Measurements from ENCODE around the gene MYCN. TPM values are rescaled to one million over a fixed set of nuclear protein-coding genes. Genes with fewer than 3 reads are reported as not detected.

MYCN gene
- total and polyA plus RNA-seq, 2 of the 4 experiments (the other 2 are of a cell fraction) = not detected

DNA sequence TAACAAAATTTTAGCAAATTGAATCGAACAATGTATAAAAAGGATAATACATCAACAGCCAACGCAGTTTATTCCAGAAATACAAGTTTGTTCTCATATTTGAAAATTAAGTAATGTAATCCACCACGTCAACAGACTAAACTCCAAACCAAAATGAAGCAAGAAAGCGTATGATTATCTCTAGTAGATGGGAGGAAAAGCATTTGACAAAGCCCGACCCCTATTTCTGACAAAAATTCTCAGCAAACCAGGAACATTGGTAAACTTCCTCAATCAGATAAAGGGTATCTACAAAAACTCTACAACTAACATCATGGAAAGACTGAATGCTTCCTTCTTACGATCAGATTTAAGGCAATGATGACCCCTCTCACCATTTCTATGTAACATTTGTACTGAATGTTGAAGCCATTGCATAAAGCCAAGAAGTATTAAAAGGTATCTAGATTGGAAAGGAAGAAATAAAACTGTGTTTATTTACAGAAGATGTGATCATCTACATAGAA is 34.3 kb upstream of the MYCN start:
- Histone ChIP-seq H3K4me2 (ENCODE audit: low read depth, low read length) (no peak overlapping the region), H2BK20ac (ENCODE audit: low read depth, low read length) (no peak overlapping the region), H3K4me1 (ENCODE audit: control insufficient read depth, insufficient read depth, low read length) (no peaks in the 10 kb centered on the region), H2BK120ac (ENCODE audit: low read depth, low read length) (no peak overlapping the region), H2AFZ (replicated peaks; ENCODE audit: low read length, poor library complexity) (no peak overlapping the region), H3K9me3 (ENCODE audit: control insufficient read depth, insufficient read depth, low read length) (no peaks in the 10 kb centered on the region), H3K27me3 (ENCODE audit: control insufficient read depth, insufficient read depth, low read length) (no peaks in the 10 kb centered on the region), H3K79me1 (ENCODE audit: low read depth in 1 of 2, low read length in 2 of 2) (no peaks in the 10 kb centered on the region), H4K8ac (ENCODE audit: low read depth in 2 of 2, low read length in 2 of 2) (no peak overlapping the region), H3K56ac (ENCODE audit: extremely low read depth, insufficient read depth, low read length) (no peak overlapping the region), H3K18ac (ENCODE audit: low read depth, low read length) (no peak overlapping the region), H3K27ac (ENCODE audit: insufficient read depth, low read length) (no peak overlapping the region), H4K5ac (ENCODE audit: low read depth, low read length) (no peak overlapping the region), H3K23ac (ENCODE audit: low read depth, low read length) (no peak overlapping the region), H4K91ac (ENCODE audit: insufficient read depth, low read depth, low read length) (no peak overlapping the region), H3K14ac (replicated peaks; ENCODE audit: low read depth, low read length) (no peak overlapping the region), H2BK5ac (ENCODE audit: low read depth, low read length, poor library complexity, severe bottlenecking) (no peak overlapping the region), H3K4me3 (ENCODE audit: insufficient read depth, low read depth, low read length) (no peak overlapping the region), H2BK15ac (ENCODE audit: low read depth, low read length) (no peak overlapping the region), H3K4ac (ENCODE audit: low read depth, low read length) (no peak overlapping the region), H3K9ac (ENCODE audit: low read depth, low read length) (no peak overlapping the region), H2AK5ac (ENCODE audit: low read depth, low read length) (no peak overlapping the region), H3K36me3 (ENCODE audit: control insufficient read depth, insufficient read depth, low read length) (no peaks in the 10 kb centered on the region), H2AK9ac (replicated peaks; ENCODE audit: low read depth, low read length, poor library complexity) (no peak overlapping the region), H4K20me1 (ENCODE audit: insufficient read depth, low read length) (no peaks in the 10 kb centered on the region), H3K9me1 (ENCODE audit: insufficient read depth, low read length) (no peaks in the 10 kb centered on the region)
- dilution Hi-C loops (cut with HindIII; ENCODE audit: low sequenced_read_pairs, unreplicated experiment) = no loop called here
- ChIA-PET POLR2A (ENCODE audit: unreplicated experiment) (no interaction called here), CTCF (no interaction called here)
- in situ Hi-C loops (cut with MboI; ENCODE audit: low sequenced_read_pairs) = no loop called here
- intact Hi-C loops (cut with micrococcal nuclease) = no loop called here
- WGBS, 2 experiments (ENCODE audit: extremely low coverage in 2 of 2, insufficient read length in 1 of 2) = no CpG with 5 or more reads among the region's 6 CpGs
- no TSS peak for BruUV-seq (replicated peaks)
- no peak for DNase-seq
- no peak for ATAC-seq (ENCODE audit: low read depth)
- TF ChIP-seq ELK1 (IDR thresholded peaks at IDR 0.05; ENCODE audit: borderline replicate concordance, low read depth, low read length) (no peak), RFX5 (IDR thresholded peaks at IDR 0.05; ENCODE audit: low read depth, low read length) (no peak), CHD1 (IDR thresholded peaks at IDR 0.05; ENCODE audit: low read depth, low read length) (no peak), MAZ (IDR thresholded peaks at IDR 0.05; ENCODE audit: borderline replicate concordance, low read depth, low read length) (no peak), MXI1 (IDR thresholded peaks at IDR 0.05; ENCODE audit: borderline replicate concordance, low read depth, low read length) (no peak), NFE2L2 (IDR thresholded peaks at IDR 0.05; ENCODE audit: low read depth, low read length) (no peak), POLR2A (IDR thresholded peaks at IDR 0.05; ENCODE audit: low read depth, low read length) (no peak), SMC3 (IDR thresholded peaks at IDR 0.05; ENCODE audit: low read depth, low read length) (no peak), FOS (IDR thresholded peaks at IDR 0.05; ENCODE audit: low read depth, low read length) (no peak), RCOR1 (IDR thresholded peaks at IDR 0.05; ENCODE audit: insufficient replicate concordance, low read length) (no peak), BHLHE40 (IDR thresholded peaks at IDR 0.05; ENCODE audit: low read depth, low read length) (no peak)
- TF ChIP-seq, protein P1, sequence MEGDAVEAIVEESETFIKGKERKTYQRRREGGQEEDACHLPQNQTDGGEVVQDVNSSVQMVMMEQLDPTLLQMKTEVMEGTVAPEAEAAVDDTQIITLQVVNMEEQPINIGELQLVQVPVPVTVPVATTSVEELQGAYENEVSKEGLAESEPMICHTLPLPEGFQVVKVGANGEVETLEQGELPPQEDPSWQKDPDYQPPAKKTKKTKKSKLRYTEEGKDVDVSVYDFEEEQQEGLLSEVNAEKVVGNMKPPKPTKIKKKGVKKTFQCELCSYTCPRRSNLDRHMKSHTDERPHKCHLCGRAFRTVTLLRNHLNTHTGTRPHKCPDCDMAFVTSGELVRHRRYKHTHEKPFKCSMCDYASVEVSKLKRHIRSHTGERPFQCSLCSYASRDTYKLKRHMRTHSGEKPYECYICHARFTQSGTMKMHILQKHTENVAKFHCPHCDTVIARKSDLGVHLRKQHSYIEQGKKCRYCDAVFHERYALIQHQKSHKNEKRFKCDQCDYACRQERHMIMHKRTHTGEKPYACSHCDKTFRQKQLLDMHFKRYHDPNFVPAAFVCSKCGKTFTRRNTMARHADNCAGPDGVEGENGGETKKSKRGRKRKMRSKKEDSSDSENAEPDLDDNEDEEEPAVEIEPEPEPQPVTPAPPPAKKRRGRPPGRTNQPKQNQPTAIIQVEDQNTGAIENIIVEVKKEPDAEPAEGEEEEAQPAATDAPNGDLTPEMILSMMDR (conservative IDR thresholded peaks at IDR 0.05; ENCODE audit: low read depth, low read length) = no peak
